OCI-LY1 (cell line): ENCODE data around the gene C10orf120.

Source experiments
- H2AFZ ChIP-seq: fragments of 200-600 bp; sonication (generic), shearing (Covaris generic); 2 replicates; pipeline ENCODE4 v1.6.0; 2014; ENCODE audit warnings: antibody characterized with exemption, mild to moderate bottlenecking, low read length
- H3F3A ChIP-seq: fragments of 200-600 bp; sonication (generic), shearing (Covaris generic); 2 replicates; pipeline ENCODE4 v1.6.0; 2014; ENCODE audit warnings: mild to moderate bottlenecking, antibody characterized with exemption, low read length, moderate library complexity; ENCODE audit not compliant: insufficient read depth
- H3K27ac ChIP-seq: fragments of 200-600 bp; sonication (generic); 2 replicates; pipeline ENCODE4 v1.5.1; 2014; ENCODE audit warnings: low read length, mixed run types, mild to moderate bottlenecking, low read depth; ENCODE audit not compliant: poor library complexity, severe bottlenecking
- H3K27me3 ChIP-seq: fragments of 200-600 bp; sonication (generic); 2 replicates; pipeline ENCODE4 v1.6.0; 2014; ENCODE audit warnings: antibody characterized with exemption, mild to moderate bottlenecking, low read length, moderate library complexity; ENCODE audit not compliant: insufficient read depth
- H3K36me3 ChIP-seq: fragments of 200-600 bp; sonication (generic); 2 replicates; pipeline ENCODE4 v1.6.1; 2014; ENCODE audit warnings: mild to moderate bottlenecking, antibody characterized with exemption, low read length, moderate library complexity, mixed read lengths; ENCODE audit not compliant: insufficient read depth
- H3K4me1 ChIP-seq: fragments of 200-600 bp; sonication (generic); 2 replicates; pipeline ENCODE4 v1.5.1; 2014; ENCODE audit warnings: mild to moderate bottlenecking, low read length, moderate library complexity; ENCODE audit not compliant: insufficient read depth, severe bottlenecking
- H3K4me2 ChIP-seq: fragments of 200-600 bp; sonication (generic), shearing (Covaris generic); 2 replicates; pipeline ENCODE4 v1.6.1; 2014; ENCODE audit warnings: low read length
- H3K4me3 ChIP-seq: fragments of 200-600 bp; sonication (generic); 2 replicates; pipeline ENCODE4 v1.5.1; 2014; ENCODE audit warnings: low read length, low read depth, mild to moderate bottlenecking, mixed read lengths; ENCODE audit not compliant: poor library complexity, severe bottlenecking
- H3K79me2 ChIP-seq: fragments of 200-600 bp; shearing (Covaris generic); 2 replicates; pipeline ENCODE4 v1.6.1; 2016; ENCODE audit warnings: mixed run types, low read length, mixed read lengths; ENCODE audit not compliant: insufficient read depth
- H3K9ac ChIP-seq: fragments of 200-600 bp; sonication (generic), shearing (Covaris generic); 2 replicates; pipeline ENCODE4 v1.6.1; 2014; ENCODE audit warnings: mild to moderate bottlenecking, low read length, mixed read lengths
- H3K9me2 ChIP-seq: fragments of 200-600 bp; sonication (generic), shearing (Covaris generic); 2 replicates; pipeline ENCODE4 v1.6.1; 2014; ENCODE audit warnings: low read depth, mild to moderate bottlenecking, low read length, mixed read lengths
- H3K9me3 ChIP-seq: fragments of 200-600 bp; shearing (Covaris generic); 2 replicates; pipeline ENCODE4 v1.6.1; 2014; ENCODE audit warnings: low read length, mixed read lengths
- H4K20me1 ChIP-seq: fragments of 200-600 bp; sonication (generic), shearing (Covaris generic); 2 replicates; pipeline ENCODE4 v1.6.0; 2016; ENCODE audit warnings: mild to moderate bottlenecking, low read length; ENCODE audit not compliant: insufficient read depth
- EZH2 ChIP-seq: fragments of 200-600 bp; sonication (generic), shearing (Covaris generic); IDR thresholded peaks from 2 replicates; pipeline ENCODE4 v1.8.0; 2017; ENCODE audit warnings: borderline replicate concordance, mixed run types, mild to moderate bottlenecking, antibody characterized with exemption, low read length, moderate library complexity, mixed read lengths
- TF ChIP-seq, protein P1 (sequence below): fragments of 200-600 bp; sonication (generic), shearing (Covaris generic); IDR thresholded peaks from 2 replicates; pipeline ENCODE4 v1.5.1; 2017; ENCODE audit warnings: mild to moderate bottlenecking, antibody characterized with exemption, low read length, moderate library complexity, mixed read lengths

C10orf120 gene

DNA sequence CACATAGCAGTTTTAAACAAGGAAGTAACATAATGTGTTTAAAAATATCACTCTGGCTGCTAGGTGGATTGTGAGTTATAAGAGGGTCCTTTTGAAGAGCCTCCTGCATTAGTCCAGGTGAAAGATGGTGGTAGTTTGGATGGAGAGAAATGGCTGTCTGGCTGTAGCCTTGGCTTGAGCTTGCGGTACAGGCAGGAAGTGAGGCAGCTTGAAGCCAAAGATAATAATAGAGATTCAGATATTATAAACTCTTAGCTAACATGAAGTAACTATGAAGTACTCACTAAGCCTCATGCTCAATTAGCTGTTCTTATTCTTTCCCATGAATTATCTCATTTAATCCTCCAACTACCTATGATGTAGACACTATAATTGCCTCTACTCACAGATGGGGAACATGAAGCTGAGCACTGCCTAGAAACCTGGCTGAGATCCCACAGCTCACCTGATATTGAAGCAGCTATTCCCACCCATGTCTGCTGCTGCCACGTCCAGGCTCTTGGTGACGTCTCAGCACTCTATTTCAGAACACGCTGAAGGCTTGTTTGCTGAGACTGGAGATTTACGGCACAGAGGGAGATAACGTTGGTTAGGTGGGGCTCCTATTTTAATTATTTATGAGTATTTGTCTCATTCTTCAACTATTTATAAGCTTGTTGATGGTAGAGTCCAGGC lies 10.4 kb downstream of the C10orf120 start:
- no peaks in the 10 kb centered on the region for H3K4me1 ChIP-seq
- TF ChIP-seq, protein P1, sequence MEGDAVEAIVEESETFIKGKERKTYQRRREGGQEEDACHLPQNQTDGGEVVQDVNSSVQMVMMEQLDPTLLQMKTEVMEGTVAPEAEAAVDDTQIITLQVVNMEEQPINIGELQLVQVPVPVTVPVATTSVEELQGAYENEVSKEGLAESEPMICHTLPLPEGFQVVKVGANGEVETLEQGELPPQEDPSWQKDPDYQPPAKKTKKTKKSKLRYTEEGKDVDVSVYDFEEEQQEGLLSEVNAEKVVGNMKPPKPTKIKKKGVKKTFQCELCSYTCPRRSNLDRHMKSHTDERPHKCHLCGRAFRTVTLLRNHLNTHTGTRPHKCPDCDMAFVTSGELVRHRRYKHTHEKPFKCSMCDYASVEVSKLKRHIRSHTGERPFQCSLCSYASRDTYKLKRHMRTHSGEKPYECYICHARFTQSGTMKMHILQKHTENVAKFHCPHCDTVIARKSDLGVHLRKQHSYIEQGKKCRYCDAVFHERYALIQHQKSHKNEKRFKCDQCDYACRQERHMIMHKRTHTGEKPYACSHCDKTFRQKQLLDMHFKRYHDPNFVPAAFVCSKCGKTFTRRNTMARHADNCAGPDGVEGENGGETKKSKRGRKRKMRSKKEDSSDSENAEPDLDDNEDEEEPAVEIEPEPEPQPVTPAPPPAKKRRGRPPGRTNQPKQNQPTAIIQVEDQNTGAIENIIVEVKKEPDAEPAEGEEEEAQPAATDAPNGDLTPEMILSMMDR = no peak
- no peak for TF ChIP-seq EZH2
- H3K27ac ChIP-seq = no peak overlapping the region
- H3K9ac ChIP-seq = no peak overlapping the region
- H3K9me2 ChIP-seq = no peaks in the 10 kb centered on the region
- H3F3A ChIP-seq = no peaks in the 10 kb centered on the region
- H3K36me3 ChIP-seq = no peaks in the 10 kb centered on the region
- no peaks in the 10 kb centered on the region for H3K9me3 ChIP-seq
- no peaks in the 10 kb centered on the region for H4K20me1 ChIP-seq
- no peak overlapping the region for H3K4me3 ChIP-seq
- H3K27me3 ChIP-seq = no peaks in the 10 kb centered on the region
- H2AFZ ChIP-seq = no peak overlapping the region
- no peak overlapping the region for H3K4me2 ChIP-seq
- H3K79me2 ChIP-seq = no peaks in the 10 kb centered on the region

DNA sequence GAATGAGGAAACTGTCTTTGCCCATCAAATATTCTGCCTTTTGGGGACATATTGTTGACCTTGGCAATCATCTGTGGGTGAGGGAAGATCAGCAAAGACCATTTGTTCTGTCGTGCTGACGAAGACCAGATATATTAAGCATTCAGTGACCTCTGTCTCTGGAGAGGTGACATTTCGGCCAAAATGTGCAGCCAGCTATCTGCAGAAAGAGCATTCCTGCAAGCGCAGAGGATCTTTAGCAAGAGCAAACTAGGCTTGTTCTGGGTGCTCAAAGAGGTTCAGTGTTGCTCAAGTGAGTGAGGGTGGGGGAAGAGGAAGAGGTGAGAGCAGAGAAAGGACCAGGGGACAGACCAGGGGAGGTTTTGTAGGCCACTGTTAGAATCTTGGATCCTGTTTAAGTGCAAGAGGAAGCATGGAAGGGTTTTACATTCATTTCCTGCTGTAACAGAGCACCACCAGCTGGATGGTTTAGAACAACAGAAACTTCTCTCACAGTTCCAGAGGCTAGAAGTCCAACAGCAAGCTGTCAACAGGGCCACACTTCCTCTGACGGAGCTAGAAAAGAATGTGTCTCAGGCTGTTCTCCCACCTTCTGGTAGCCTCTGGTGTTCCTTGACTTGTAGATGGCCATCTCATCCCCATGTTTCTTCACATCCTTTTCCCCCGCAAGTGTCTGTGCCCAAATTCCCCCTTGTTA lies 11.2 kb downstream of the C10orf120 start:
- Histone ChIP-seq H3K4me2 (no peak overlapping the region), H3K79me2 (no peaks in the 10 kb centered on the region), H3K9me2 (no peaks in the 10 kb centered on the region), H3K4me1 (no peaks in the 10 kb centered on the region), H3K27me3 (no peaks in the 10 kb centered on the region), H3K9ac (no peak overlapping the region), H3K9me3 (no peaks in the 10 kb centered on the region), H3K27ac (no peak overlapping the region), H4K20me1 (no peaks in the 10 kb centered on the region), H3K36me3 (no peaks in the 10 kb centered on the region), H3F3A (no peaks in the 10 kb centered on the region), H3K4me3 (no peak overlapping the region), H2AFZ (no peak overlapping the region)
- TF ChIP-seq EZH2 = no peak
- TF ChIP-seq, protein P1 = no peak

- no peaks in the 10 kb centered on the region for H3F3A ChIP-seq
- no peaks in the 10 kb centered on the region for H4K20me1 ChIP-seq
- no peak overlapping the region for H3K27ac ChIP-seq
- H2AFZ ChIP-seq = no peak overlapping the region
- H3K4me2 ChIP-seq = no peak overlapping the region
- H3K9me2 ChIP-seq = no peaks in the 10 kb centered on the region
- H3K9ac ChIP-seq = no peak overlapping the region
- TF ChIP-seq, protein P1 = no peak
- no peak for TF ChIP-seq EZH2
- H3K36me3 ChIP-seq = no peaks in the 10 kb centered on the region
- H3K4me3 ChIP-seq = no peak overlapping the region
- H3K9me3 ChIP-seq = no peaks in the 10 kb centered on the region
- no peaks in the 10 kb centered on the region for H3K27me3 ChIP-seq
- H3K4me1 ChIP-seq = no peaks in the 10 kb centered on the region
- no peaks in the 10 kb centered on the region for H3K79me2 ChIP-seq
Measured at GRCh38 chr10:122682522-122682921, 17.1 kb downstream of the C10orf120 start.
